GM19099 (cell line): Measurements from ENCODE around the gene USP17L25.
"Not testable (repeated sequence)": the region's sequence is repeated elsewhere in the genome, so short reads cannot be mapped to it uniquely, and the experiment has no call there.

ENCODE experiments used
- POLR2A ChIP-seq: IDR thresholded peaks from 3 replicates; pipeline ENCODE4 v1.6.1; 2011; ENCODE audit warnings: low read depth; ENCODE audit not compliant: insufficient read length; ENCODE audit errors: extremely low read depth

The USP17L25 gene

GRCh38 chr4:9329611-9330010, at the start of gene USP17L25:
Gene USP17L25, plus strand, starts transcription at chr4:9329911. Its CDS starts 0 bp downstream, at chr4:9329911.
- not testable (repeated sequence) for TF ChIP-seq POLR2A

GRCh38 chr4:9324865-9325264, 4.8 kb upstream of the USP17L25 start, which contains the start of gene USP17L24:
Gene USP17L24, plus strand, starts transcription at chr4:9325165. Its CDS starts 0 bp downstream, at chr4:9325165.
- TF ChIP-seq POLR2A: not testable (repeated sequence)

GRCh38 chr4:9334358-9334757, 4.6 kb downstream of the USP17L25 start, which contains the start of gene USP17L26:
Gene USP17L26, plus strand, starts transcription at chr4:9334658. Its CDS starts 0 bp downstream, at chr4:9334658.
- TF ChIP-seq POLR2A: not testable (repeated sequence)

GRCh38 chr4:9339103-9339502, 9.4 kb downstream of the USP17L25 start, which contains the start of gene USP17L5:
Gene USP17L5, plus strand, starts transcription at chr4:9339403. Its CDS starts 0 bp downstream, at chr4:9339403.
- TF ChIP-seq POLR2A: not testable (repeated sequence)

GRCh38 chr4:9343848-9344247, 14.1 kb downstream of the USP17L25 start, which contains the start of gene USP17L27:
Gene USP17L27, plus strand, starts transcription at chr4:9344148. Its CDS starts 0 bp downstream, at chr4:9344148.
- TF ChIP-seq POLR2A: not testable (repeated sequence)

GRCh38 chr4:9348593-9348992, 18.9 kb downstream of the USP17L25 start, which contains the start of gene USP17L28:
Gene USP17L28, plus strand, starts transcription at chr4:9348893. Its CDS starts 0 bp downstream, at chr4:9348893.
- not testable (repeated sequence) for TF ChIP-seq POLR2A

GRCh38 chr4:9353338-9353737, 23.6 kb downstream of the USP17L25 start, which contains the start of gene USP17L29:
Gene USP17L29, plus strand, starts transcription at chr4:9353638. Its CDS starts 0 bp downstream, at chr4:9353638.
- TF ChIP-seq POLR2A: not testable (repeated sequence)

GRCh38 chr4:9362829-9363228, 33.1 kb downstream of the USP17L25 start, which contains the start of gene USP17L30:
Gene USP17L30, plus strand, starts transcription at chr4:9363129. Its CDS starts 0 bp downstream, at chr4:9363129.
- TF ChIP-seq POLR2A: not testable (repeated sequence)
